Mesothelial cell of epicardium (in vitro differentiated cells): ENCODE data around the gene SERAC1. TPM values are rescaled to one million over a fixed set of nuclear protein-coding genes. Genes with fewer than 3 reads are reported as not detected.

ENCODE experiments used
- DNase-seq, 2 experiments: peaks; one replicate each; pipeline ENCODE4 v3.0.0; 2021; ENCODE audit warnings: low spot score in 2 of 2; ENCODE audit not compliant: unreplicated experiment in 2 of 2
- H3K27ac Mint-ChIP-seq: 2 replicates; pipeline ENCODE4 v1.8.0; 2021; ENCODE audit warnings: mixed read lengths
- H3K27me3 Mint-ChIP-seq: 2 replicates; pipeline ENCODE4 v1.8.0; 2021; ENCODE audit warnings: low read depth, mixed read lengths
- H3K36me3 Mint-ChIP-seq: 2 replicates; pipeline ENCODE4 v1.8.0; 2021; ENCODE audit warnings: mixed read lengths
- H3K4me1 Mint-ChIP-seq: 2 replicates; pipeline ENCODE4 v1.8.0; 2021; ENCODE audit warnings: mixed read lengths
- H3K4me3 Mint-ChIP-seq: 2 replicates; pipeline ENCODE4 v1.8.0; 2021; ENCODE audit warnings: mild to moderate bottlenecking, moderate library complexity, mixed read lengths
- H3K9me3 Mint-ChIP-seq: 2 replicates; pipeline ENCODE4 v1.8.0; 2021; ENCODE audit warnings: mixed read lengths
- CTCF ChIP-seq: fragments of 200-600 bp; sonication (generic); IDR thresholded peaks from one replicate; pipeline ENCODE4 v1.5.0; 2021; ENCODE audit warnings: antibody characterized with exemption; ENCODE audit not compliant: unreplicated experiment
- total RNA-seq: library from RNA; stranded (reverse); gene quantifications from 3 replicates; pipeline ENCODE4 v1.2.1, GENCODE V29; 2021

SERAC1 gene
- total RNA-seq, 1 donor from 2014 or later, result 9.8 TPM

GRCh38 chr6:158165919-158166416 lies 2.1 kb downstream of the SERAC1 start:
- H3K4me3 Mint-ChIP-seq, result no peak overlapping the region
- no peaks in the 10 kb centered on the region for H3K9me3 Mint-ChIP-seq
- no peak overlapping the region for H3K27ac Mint-ChIP-seq
- H3K27me3 Mint-ChIP-seq, result no peaks in the 10 kb centered on the region
- no peaks in the 10 kb centered on the region for H3K36me3 Mint-ChIP-seq
- H3K4me1 Mint-ChIP-seq, result peaks cover 16% of the 10 kb centered on the region
- no peak for TF ChIP-seq CTCF
- no peak for DNase-seq

- DNase-seq, result no peak
- H3K4me3 Mint-ChIP-seq, result no peak overlapping the region
- peaks cover 8% of the 10 kb centered on the region for H3K36me3 Mint-ChIP-seq
- no peak overlapping the region for H3K27ac Mint-ChIP-seq
- peaks cover 10% of the 10 kb centered on the region for H3K9me3 Mint-ChIP-seq
- no peaks in the 10 kb centered on the region for H3K27me3 Mint-ChIP-seq
- no peak for TF ChIP-seq CTCF
- H3K4me1 Mint-ChIP-seq, result peaks cover 9% of the 10 kb centered on the region
These were observed 3.4 kb downstream of the SERAC1 start for GRCh38 chr6:158164579-158165170.

DNA sequence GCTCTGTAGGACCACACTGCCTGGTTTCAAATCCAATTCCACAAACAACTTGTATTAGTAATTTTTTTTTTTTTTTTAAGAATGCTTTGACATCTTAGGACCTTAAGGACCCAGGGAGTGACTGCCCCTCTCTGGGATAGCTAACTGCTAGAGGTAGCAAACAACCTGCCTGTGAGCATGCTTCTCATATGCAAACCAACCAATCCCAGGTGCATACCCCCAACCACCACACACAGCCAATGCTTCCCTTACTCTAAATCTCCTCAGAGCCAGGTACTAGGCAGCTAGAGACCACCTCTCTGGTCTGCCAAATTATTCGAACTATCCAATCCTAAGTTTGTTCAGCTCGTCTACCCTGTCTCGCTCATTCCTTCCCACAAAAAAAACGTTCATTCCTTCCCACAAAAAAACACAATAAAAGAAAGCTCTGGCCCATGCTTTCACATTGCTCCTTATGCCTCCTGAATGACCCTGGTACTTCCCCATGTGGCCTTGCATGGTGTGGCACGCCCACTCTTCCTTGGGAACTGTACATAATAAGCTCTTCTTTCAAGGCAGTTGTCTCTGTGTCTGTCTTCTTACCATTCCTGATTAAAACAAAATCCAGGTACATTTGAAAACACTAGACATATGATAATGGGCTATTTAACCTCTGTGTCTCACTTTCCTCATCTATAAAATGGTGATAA lies 6.4 kb downstream of the SERAC1 start:
- peaks cover 5% of the 10 kb centered on the region for H3K4me1 Mint-ChIP-seq
- H3K9me3 Mint-ChIP-seq, result peaks cover 10% of the 10 kb centered on the region
- TF ChIP-seq CTCF, result no peak
- no peak for DNase-seq
- H3K36me3 Mint-ChIP-seq, result peaks cover 17% of the 10 kb centered on the region
- H3K4me3 Mint-ChIP-seq, result no peak overlapping the region
- no peaks in the 10 kb centered on the region for H3K27me3 Mint-ChIP-seq
- no peak overlapping the region for H3K27ac Mint-ChIP-seq

GRCh38 chr6:158160932-158161539 lies 7.0 kb downstream of the SERAC1 start:
- no peak overlapping the region for H3K4me3 Mint-ChIP-seq
- H3K27me3 Mint-ChIP-seq, result no peaks in the 10 kb centered on the region
- peaks cover 5% of the 10 kb centered on the region for H3K4me1 Mint-ChIP-seq
- DNase-seq, result no peak
- no peak for TF ChIP-seq CTCF
- H3K9me3 Mint-ChIP-seq, result peaks cover 10% of the 10 kb centered on the region
- no peak overlapping the region for H3K27ac Mint-ChIP-seq
- peaks cover 20% of the 10 kb centered on the region for H3K36me3 Mint-ChIP-seq

GRCh38 chr6:158158748-158159147 lies 9.3 kb downstream of the SERAC1 start:
- no peak overlapping the region for H3K4me3 Mint-ChIP-seq
- peaks cover 10% of the 10 kb centered on the region for H3K9me3 Mint-ChIP-seq
- H3K36me3 Mint-ChIP-seq, result peaks cover 26% of the 10 kb centered on the region

More at GRCh38 chr6:158158748-158159147, 9.3 kb downstream of the SERAC1 start:
- H3K4me1 Mint-ChIP-seq, result peaks cover 5% of the 10 kb centered on the region
- H3K27ac Mint-ChIP-seq, result no peak overlapping the region
- no peaks in the 10 kb centered on the region for H3K27me3 Mint-ChIP-seq
- no peak for TF ChIP-seq CTCF
- no peak for DNase-seq
